GM12872 (cell line): ENCODE measurements around the gene POFUT1.

Experiments used
- TF ChIP-seq, protein P1 (sequence below): IDR thresholded peaks from 3 replicates; pipeline ENCODE4 v1.5.1; 2011; ENCODE audit warnings: low read depth, mild to moderate bottlenecking, low read length, moderate library complexity; ENCODE audit not compliant: insufficient read depth

The POFUT1 gene

DNA sequence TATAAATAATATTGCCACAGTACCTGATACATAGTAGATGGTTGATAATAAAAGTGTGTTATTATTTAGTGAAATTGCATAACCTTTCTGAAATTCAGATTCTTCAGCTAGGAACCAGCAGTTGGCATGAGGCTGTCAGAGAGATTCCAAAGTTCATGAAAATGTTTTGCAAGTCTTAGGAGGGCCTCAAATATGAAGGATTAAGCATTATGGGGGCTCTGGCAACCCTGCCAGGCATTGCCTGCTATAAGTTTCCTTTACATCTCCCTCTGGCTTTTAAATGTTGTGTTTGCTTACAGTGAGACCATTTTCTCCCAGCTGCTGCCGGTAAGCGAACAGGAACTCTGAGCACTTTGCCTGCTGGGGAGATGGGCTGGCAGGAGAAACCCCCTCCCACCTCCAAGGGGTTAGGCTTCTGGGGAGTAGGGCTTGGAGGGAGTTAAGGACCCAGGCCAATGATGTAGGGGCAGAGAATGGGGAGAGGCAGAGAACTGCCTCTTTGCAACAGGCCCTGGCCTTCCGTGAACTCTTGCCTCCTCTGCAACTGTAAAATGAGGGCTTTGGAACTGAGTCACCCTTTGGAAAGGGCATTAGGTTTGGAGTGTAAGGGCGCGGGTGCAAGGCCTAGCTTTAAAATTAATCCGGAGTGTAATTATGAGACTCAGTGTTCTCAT is 36.6 kb downstream of the POFUT1 start:
- TF ChIP-seq, protein P1, sequence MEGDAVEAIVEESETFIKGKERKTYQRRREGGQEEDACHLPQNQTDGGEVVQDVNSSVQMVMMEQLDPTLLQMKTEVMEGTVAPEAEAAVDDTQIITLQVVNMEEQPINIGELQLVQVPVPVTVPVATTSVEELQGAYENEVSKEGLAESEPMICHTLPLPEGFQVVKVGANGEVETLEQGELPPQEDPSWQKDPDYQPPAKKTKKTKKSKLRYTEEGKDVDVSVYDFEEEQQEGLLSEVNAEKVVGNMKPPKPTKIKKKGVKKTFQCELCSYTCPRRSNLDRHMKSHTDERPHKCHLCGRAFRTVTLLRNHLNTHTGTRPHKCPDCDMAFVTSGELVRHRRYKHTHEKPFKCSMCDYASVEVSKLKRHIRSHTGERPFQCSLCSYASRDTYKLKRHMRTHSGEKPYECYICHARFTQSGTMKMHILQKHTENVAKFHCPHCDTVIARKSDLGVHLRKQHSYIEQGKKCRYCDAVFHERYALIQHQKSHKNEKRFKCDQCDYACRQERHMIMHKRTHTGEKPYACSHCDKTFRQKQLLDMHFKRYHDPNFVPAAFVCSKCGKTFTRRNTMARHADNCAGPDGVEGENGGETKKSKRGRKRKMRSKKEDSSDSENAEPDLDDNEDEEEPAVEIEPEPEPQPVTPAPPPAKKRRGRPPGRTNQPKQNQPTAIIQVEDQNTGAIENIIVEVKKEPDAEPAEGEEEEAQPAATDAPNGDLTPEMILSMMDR, result no peak

DNA sequence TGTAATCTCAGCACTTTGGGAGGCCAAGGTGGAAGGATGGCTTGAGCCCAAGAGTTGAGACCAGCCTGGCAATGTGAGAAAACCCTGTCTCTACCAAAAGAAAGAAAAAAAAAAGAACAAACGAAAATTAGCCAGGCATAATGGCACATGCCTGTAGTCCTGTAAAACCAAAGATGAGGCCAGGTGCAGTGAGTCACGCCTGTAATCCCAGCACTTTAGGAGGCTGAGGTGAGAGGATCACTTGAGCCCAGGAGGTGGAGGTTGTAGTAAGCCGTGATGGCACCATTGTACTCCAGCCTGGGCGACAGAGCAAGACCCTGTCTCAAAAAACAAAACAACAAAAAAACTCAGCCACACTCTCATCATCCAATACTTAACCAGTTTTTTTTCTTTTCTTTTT is 37.3 kb downstream of the POFUT1 start:
- TF ChIP-seq, protein P1, result no peak

DNA sequence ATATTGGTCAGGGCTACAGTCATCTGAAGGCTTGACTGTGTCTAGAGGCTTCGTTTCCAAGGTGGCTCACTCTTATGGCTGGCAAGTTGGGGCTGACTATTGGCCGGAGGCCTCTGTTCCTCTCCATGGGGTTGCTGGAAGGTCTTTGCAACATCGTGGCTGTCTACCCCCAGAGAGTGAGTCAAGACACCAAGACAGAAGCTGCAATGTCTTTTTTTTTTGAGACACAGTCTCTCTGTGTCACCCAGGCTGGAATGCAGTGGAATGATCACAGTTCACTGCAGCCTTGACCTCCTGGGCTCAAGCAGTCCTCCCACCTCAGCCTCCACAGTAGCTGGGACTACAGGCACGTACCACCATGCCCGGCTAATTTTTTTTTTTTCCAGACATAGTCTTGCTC is 40.4 kb downstream of the POFUT1 start:
- TF ChIP-seq, protein P1, result no peak

DNA sequence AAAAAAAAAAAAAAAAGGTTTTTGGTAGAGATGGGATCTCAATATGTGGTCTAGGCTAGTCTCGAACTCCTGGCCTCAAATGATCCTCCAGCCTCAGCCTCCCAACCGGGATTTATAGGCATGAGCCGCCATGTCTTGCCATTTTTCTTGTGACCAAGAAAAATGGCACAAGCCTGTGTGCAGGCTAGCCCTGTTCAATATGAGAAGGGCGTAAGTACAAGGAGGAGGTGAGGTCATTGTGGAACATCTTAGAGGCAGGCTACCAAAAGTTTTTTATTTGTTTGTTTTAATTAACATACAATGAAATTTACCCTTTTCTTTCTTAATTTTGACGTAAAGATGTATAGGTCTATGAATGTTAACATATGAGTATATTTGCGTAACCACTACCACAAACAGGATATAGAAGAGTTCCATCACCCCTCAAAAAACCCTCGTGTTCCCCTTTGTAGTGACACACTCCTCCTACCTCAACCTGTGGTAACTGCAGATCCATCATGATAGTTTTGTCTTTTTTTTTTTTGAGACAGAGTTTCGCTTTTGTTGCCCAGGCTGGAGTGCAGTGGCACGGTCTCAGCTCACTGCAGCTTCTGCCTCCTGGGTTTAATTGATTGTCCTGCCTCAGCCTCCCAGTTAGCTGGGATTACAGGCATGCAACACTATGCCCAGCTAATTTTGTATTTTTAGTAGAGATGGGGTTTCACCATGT is 41.5 kb downstream of the POFUT1 start:
- TF ChIP-seq, protein P1, result no peak

DNA sequence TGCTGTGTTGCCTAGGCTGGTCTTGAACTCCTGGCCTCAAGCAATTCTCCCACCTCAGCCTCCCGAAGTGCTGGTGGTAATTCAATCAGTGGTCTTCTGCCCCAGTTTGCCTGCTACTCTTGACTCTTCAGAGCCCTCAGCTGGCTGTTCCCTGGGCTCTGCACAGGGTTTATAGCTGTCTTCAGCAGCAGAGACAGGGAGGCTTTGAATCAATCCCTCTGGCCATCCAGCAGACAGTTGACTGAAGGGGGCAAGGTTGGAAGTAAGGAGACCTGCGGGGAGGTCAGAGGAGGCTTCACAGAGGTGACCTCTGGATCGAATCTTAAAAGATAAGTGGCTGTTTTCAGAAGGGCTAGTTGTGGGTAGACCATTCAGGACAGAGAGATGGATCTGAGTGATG is 43.8 kb downstream of the POFUT1 start:
- TF ChIP-seq, protein P1, result no peak

DNA sequence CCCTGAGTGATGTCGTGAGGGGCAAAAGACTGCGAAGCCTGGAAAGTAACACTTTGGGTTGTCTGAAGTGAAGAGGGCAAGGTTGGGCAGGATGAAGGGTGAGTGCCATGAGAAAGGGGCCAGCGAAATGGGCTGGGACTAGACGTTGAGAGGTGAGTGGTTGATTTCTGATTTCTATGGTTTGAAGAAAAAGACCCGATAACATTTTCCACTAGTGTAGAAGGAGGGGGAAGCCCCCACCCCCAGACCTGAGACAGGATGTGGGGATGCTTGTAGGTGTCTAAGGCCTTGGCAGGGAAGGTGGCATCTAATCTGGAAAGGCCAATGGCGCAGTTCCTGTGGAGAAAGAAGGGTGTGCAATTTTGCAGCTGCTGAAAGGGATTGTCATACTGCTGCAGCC is 44.5 kb downstream of the POFUT1 start:
- TF ChIP-seq, protein P1, result no peak

DNA sequence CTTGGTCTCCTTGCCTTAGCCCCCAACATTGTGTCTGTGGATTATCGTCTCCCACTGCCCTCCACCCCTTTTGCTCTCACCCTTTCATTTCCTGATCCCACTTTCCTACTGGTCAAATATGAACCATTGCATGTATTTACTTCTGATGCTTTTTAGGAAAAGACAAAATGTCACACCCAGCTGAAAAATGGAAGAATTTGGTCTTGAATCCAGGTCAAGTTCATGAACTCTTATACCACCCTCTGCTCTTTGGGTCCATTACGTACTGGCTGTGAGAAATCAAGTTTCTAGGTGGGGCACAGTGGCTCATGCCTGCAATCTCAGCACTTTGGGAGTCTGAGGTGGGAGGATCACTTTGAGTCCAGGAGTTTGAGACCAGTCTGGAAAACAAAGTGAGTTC is 54.0 kb downstream of the POFUT1 start:
- TF ChIP-seq, protein P1, result no peak
